ENCODE results near the gene FAM120B.
"Not testable (repeated sequence)": the region's sequence is repeated elsewhere in the genome, so short reads cannot be mapped to it uniquely, and the experiment has no call there.

Gene FAM120B

GRCh38 chr6:170307080-170307545 lies 555 bp downstream of the FAM120B start:
- no peak for DNase-seq

GRCh38 chr6:170308761-170309160 lies 2.2 kb downstream of the FAM120B start:
- no peak for DNase-seq

- no peak for DNase-seq
Observed at GRCh38 chr6:170311696-170312095, 5.1 kb downstream of the FAM120B start.

- DNase-seq: no peak
Observed at GRCh38 chr6:170312876-170313275, 6.3 kb downstream of the FAM120B start.

GRCh38 chr6:170313716-170314295 lies 7.2 kb downstream of the FAM120B start:
- no peak for DNase-seq

- no peak for DNase-seq
Observed at GRCh38 chr6:170314983-170315382, 8.4 kb downstream of the FAM120B start.

- peak; percentile 9 for DNase-seq
Observed at GRCh38 chr6:170316071-170316470, 9.5 kb downstream of the FAM120B start.

GRCh38 chr6:170317076-170317475 lies 10.5 kb downstream of the FAM120B start:
- no peak for DNase-seq

GRCh38 chr6:170317718-170318117 lies 11.2 kb downstream of the FAM120B start:
- no peak for DNase-seq

GRCh38 chr6:170329321-170329720 lies 22.8 kb downstream of the FAM120B start:
- DNase-seq: no peak

- not testable (repeated sequence) for DNase-seq
Observed at GRCh38 chr6:170335199-170335598, 28.6 kb downstream of the FAM120B start.

GRCh38 chr6:170344631-170345576 lies 38.3 kb downstream of the FAM120B start:
- peak; percentile 65 for DNase-seq

GRCh38 chr6:170345662-170346061 lies 39.1 kb downstream of the FAM120B start:
- DNase-seq: no peak

GRCh38 chr6:170346649-170347048 lies 40.1 kb downstream of the FAM120B start:
- DNase-seq: no peak

- DNase-seq: no peak
Observed at GRCh38 chr6:170347091-170347490, 40.5 kb downstream of the FAM120B start.

GRCh38 chr6:170347975-170348374 lies 41.4 kb downstream of the FAM120B start:
- DNase-seq: no peak

GRCh38 chr6:170351456-170351855 lies 44.9 kb downstream of the FAM120B start:
- DNase-seq: not testable (repeated sequence)

- DNase-seq: not testable (repeated sequence)
Observed at GRCh38 chr6:170355190-170355589, 48.6 kb downstream of the FAM120B start.

GRCh38 chr6:170355661-170356060 lies 49.1 kb downstream of the FAM120B start:
- no peak for DNase-seq

- no peak for DNase-seq
Observed at GRCh38 chr6:170357812-170358211, 51.3 kb downstream of the FAM120B start.

- DNase-seq: no peak
Observed at GRCh38 chr6:170358496-170358895, 51.9 kb downstream of the FAM120B start.

- no peak for DNase-seq
Observed at GRCh38 chr6:170360476-170360875, 53.9 kb downstream of the FAM120B start.

GRCh38 chr6:170361335-170361734 lies 54.8 kb downstream of the FAM120B start:
- no peak for DNase-seq

- DNase-seq: no peak
Observed at GRCh38 chr6:170362121-170362520, 55.6 kb downstream of the FAM120B start.
